HG03469 (cell line): Measurements from ENCODE around the gene WDR73.
"Not testable (repeated sequence)": the region's sequence is repeated elsewhere in the genome, so short reads cannot be mapped to it uniquely, and the experiment has no call there.

Experiments
- ATAC-seq: cut with Tn5 transposase; IDR thresholded peaks from one replicate; pipeline ENCODE4 v1.9.1; 2021; ENCODE audit warnings: mild to moderate bottlenecking, moderate library complexity, moderate number of reproducible peaks; ENCODE audit not compliant: unreplicated experiment

WDR73 gene

DNA sequence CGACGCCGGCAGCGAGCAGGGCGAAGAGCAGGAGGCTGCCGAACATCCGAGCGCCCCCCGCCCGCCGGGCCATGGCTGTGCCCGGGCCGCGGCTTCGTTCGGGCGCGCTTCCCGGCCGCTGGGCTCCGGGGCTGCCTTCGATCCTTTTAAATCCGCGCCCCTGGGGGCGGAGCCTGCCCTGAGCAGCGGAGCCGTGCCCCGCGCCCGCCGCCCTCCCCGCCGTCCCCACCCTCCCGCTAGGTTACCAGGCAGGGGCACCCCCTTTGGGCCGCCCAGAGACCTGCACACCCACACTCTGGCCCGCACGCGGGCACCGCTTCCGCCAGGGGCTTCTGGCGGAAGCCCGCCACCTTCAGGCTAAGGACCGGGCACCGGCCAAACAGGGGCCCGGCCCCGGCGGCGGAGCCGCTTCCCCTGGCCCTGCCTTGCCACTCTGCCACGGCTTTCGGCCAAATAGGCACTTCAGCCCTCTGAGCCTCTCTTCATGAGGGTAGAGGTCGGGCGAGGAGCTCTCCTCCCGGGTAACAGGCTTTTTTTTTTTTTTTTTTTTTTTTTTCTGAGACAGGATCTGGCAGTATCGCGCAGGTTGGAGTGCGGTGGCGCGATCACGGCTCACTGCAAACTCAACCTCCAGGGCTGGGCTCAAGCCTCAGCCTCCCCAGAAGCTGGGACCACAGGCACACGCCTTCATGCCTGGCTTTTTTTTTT lies 4.2 kb upstream of the WDR73 start, which contains the start of gene NMB:
Gene NMB, minus strand, starts transcription at position 120 of the 708 bp plus-strand sequence. Its CDS starts 47 bp downstream, at position 73.
- ATAC-seq = peak; percentile 55

DNA sequence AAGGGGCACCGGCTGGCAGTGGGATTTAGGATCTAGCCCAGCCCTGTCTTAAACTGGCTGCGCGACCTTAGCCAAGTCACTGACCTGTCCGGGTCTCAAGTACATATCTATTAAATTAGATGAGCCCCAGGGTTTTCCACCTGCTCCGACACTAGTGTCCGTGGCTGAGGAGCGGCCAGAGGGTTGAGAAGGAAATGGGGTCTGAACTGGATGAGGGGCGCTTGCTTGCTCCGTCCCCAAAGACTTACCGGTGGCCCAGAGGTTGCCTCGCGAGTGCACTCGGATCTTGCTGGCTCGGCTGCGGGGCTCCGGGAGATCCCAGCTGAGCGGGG lies 3.6 kb upstream of the WDR73 start:
- ATAC-seq = no peak

DNA sequence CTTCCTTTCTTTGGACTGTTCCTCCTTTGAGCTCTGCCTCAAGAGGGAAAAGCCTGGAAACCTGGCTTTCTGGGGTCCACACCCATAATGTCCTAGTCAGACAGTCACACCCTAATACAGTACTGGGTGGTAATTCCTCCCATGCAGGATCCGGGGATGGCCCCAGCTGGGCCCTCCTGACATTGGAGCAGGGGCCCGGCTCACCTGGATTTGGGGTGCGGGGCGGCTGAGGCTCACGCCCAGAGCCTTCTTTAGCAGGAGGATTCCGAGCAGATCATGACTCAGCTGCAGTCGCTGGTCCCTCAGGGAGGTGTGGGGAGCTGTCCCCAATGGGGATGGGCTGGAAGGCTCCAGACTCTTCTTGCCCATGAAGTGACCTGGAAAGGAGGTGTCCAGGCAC lies 2.9 kb upstream of the WDR73 start:
- ATAC-seq = no peak

DNA sequence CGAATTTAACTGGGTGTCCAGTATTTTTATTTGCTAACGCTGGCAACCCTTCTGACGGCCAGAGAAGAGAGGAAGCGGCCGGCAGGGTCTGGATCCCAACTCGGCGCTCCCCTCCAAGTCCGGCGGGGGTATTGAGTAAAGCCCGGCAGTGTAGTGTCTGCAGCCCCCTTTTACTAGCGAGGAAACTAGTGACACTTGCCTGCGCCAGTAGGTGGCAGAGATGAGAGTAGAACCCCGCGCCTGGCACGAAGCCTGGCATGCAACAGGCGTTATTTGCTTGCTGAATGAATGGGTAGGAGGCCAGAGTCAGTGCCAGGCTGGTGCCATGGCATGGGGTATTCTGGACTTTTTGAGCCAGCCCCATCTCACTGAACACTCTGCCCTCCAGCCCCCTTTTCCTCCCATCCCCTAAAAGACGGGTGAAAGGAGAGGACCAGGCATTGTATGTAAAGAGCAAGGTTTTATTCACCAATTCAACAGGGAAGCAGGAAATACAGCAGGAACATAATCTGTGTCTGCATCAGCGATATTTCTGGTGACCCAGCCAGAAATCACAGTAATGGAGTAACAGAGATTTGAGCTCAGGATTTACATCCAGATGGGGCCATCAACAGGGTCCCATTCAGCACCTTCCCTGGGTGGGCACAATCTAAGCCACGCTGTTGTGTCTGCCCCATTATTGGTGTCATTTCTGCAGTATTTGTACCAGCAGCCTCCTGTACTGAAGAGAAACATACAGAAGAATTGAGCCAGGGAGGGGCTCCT lies 788 bp upstream of the WDR73 start:
- no peak for ATAC-seq

DNA sequence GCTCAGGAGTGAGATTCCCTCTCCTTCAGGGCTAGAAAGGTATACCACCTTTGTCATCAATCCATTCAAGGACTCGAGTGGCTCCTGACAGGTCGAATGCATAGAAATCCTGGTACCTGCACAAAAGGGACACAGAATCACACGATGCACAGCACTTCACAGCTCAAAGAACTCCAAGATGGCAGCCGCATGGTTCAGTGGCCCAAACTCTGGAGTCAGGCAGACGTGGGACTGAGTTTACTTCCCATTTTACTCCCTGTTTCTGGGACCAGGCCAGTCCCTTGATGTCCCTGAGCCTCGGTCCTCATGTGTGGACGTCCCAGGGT lies 536 bp downstream of the WDR73 start:
- ATAC-seq = no peak

DNA sequence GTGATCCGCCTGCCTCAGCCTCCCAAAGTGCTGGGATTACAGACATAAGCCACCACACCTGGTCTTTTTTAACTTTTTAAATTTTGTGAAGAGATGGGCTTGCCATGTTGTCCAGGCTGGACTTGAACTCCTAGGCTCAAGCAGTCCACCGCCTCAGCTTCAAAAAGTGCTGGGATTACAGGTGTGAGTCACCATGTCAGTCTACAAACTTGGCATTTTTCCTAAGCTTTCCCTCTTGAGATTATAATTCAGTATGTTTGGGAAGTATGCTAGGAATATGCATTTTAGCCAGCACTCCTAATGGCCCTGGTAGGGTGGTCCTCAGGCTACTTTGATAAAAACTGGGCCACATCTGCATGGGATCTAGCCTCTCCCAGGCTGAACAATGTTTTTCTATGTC lies 4.4 kb downstream of the WDR73 start:
- ATAC-seq = no peak

DNA sequence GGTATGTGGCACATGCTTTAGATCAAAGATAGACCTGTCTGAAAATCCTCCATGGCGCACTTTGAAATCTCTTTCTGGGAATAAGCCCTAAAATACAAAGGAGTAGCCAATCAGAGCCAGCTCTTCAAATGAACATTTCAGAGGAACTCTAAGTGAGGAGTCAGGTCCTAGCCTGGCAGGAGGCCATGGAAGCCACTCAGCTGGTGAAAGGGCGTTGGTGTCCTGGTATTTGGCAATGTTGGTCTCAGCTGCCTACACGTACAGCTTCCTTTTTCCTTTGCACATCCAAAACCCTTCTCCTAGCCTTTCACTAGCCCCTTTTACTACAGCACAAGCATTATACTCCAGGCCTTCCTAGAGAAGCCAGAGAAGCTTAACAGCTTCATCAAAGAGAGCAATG lies 5.5 kb downstream of the WDR73 start:
- ATAC-seq = no peak

DNA sequence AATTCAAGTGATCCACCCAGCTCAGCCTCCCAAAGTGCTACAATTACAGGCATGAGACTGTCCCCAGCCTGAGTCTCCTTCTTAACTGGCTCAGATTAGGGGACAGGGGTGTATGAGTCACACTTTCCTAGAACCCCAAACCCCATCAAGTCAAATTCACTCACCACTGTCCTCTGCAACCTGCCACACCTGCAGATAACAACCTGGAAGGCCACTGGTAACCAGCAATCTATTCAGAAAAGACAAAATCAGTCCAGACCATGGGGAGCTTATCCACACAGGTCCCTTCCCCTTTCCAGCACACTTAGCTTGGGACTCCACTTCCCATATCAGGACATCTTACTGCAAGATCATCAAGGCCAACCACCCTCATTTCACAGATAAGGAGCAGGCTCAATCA lies 6.4 kb downstream of the WDR73 start:
- ATAC-seq = no peak

DNA sequence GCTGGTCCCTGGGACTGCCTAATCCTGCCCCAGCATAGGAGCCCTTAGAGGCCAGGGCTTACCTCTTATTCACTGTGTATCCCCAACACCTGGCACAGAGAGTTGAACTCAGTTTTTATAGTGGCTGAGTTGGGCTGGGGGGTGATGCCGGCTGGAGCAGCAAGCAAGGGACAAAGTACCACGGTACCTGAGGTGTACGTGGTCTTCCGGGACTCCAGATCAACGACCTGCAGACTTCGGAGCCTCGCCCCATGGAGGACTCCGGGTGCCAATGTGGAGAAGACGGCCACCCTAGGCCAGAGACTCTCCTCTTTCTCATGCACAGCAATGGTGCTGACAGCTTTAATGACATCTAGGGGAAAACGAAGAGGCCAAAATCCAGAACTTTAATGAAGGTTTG lies 8.1 kb downstream of the WDR73 start:
- no peak for ATAC-seq

DNA sequence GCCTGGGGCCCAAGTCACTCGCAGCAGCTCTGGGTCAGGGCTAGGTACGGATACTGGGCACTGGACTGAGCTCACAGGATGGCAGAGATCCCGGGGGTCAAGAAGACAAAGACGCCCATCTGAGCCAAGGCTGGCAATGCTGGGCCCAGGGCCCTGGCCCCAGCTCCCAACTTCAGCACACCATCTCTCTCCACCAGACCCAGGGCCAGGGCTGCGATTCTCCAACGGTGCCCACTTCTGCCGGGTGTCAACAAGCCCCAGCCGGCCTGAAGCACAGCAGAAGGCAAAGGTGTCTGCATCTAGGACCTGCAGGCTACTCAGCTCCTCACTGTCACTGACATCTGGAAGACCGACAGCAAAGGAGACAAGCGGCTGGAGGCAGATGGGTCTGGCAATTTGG lies 8.6 kb downstream of the WDR73 start:
- no peak for ATAC-seq

DNA sequence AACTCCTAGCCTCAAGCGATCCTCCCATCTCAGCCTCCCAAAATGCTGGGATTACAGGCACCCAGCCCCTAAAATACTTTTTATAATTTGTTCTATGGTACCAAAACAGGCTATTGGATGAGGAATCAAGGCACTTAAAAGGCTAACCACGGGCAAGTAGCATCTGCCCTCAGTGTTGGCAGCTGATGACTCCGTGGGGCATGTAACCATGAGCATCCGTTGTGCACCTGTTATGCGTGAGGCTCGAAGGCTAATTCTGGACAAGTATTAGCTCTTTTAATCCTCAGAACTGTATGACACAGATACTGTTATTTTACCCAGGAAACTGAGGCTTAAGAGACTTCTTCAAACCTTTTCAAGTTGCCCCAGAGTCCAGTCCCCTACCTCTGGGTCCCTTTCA lies 10.2 kb downstream of the WDR73 start:
- no peak for ATAC-seq

DNA sequence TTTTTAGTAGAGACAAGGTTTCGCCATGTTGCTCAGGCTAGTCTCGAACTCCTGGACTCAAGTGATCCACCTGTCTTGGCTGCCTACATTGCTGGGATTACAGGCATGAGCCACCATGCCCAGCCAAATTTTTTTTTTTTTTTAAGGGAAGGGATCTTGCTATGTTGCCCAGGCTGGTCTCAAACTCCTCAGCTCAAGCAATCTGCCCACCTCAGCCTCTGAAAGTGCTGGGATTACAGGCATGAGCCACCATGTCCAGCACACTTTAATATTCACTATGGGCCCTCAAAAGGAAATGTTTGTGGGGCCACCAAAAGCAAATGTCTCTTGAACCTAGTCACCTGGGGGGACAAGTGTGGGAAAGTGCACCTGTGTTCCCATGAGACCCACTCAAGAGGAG lies 11.4 kb downstream of the WDR73 start:
- not testable (repeated sequence) for ATAC-seq

DNA sequence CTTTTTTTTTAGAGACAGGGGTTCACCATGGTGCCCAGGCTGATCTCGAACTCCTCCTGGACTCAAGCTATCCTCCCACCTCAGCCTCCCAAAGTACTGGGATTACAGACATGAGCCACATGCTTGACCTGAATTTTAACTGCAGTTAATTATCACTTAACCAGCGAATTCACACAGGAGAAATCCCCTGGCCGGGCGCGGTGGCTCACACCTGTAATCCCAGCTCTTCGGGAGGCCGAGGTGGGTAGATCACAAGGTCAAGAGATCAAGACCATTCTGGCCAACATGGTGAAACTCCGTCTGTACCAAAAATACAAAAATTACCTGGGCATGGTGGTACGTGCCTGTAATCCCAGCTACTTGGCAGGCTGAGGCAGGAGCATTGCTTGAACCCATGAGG lies 12.2 kb downstream of the WDR73 start:
- ATAC-seq = not testable (repeated sequence)

DNA sequence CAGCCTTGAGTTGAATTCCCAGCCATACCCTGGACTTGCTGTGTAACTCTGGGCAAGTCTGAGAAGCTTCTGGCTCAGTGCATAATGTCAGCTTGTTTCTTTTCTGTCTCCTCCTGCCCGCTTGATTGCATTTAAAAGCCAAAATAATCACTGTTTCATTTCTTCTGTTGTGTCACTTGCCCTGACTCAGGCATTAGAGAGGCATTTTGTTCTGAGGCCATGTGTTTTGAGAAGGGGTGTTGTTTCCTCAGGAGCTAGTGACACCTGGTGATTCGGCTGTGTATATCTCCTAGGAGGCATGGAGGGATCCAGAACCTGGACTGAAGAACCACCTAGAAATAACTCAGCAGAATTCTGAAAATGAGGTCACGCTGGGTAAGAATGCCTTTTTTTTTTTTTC lies 16.0 kb downstream of the WDR73 start:
- no peak for ATAC-seq

DNA sequence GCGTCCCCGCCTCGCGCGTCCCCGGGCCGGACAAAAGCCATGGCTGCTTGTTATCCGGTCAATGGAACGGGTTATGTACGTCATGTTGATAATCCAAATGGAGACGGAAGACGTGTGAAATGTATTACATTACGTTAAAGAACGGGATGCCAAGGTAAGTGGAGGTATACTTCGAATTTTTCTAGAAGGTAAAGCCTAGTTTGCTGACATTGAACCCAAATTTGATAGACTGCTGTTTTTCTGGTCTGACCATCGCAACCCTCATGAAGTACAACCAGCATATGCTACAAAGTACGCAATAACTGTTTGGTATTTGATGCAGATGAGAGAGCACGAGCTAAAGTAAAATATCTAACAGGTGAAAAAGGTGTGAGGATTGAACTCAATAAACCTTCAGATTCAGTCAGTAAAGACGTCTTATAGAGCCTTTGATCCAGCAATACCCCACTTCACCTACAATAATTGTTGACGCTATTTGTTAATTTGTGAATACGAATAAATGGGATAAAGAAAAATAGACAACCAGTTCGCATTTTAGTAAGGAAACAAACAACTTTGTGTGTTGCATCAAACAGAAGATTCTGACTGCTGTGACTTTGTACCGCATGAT lies 19.8 kb downstream of the WDR73 start:
- no peak for ATAC-seq

DNA sequence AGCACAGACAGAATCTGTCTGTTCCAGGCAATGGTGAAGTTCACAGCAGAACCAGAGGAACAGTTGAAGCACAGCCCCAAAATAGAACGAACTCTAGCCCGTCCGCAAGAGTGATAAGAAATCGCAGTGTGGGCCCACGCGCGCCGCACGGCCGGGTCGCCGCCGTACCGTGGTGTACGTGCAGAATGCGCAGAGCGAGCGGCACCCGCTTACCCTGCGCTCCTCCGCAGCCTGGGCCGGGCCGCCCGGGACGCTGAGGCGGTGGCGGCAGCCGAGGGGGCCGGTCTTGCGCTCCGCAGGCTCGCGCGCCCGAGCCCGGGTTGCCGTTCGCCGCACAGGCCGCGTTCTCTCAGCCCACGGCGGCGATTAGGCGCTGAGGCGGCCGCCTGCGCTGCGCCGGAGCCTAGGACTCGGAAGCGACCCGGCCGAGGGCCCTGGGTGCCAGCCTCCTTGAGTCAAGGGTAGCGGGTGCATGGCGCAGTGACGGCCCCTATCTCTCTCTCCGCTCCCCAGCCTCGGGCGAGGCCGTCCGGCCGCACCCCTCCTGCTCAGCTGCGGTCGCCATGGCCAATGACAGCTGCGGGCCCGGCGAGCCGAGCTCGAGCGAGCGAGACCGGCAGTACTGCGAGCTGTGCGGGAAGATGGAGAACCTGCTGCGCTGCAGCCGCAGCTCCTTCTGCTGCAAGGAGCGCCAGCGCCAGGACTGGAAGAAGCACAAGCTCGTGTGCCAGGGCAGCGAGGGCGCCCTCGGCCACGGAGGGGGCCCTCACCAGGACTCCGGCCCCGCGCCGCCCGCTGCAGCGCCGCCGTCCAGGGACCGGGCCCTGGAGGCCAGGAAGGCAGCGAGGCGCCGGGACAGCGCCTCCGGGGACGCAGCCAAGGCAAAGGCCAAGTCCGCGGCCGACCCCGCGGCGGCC lies 20.5 kb downstream of the WDR73 start:
- peak; percentile 30 for ATAC-seq

DNA sequence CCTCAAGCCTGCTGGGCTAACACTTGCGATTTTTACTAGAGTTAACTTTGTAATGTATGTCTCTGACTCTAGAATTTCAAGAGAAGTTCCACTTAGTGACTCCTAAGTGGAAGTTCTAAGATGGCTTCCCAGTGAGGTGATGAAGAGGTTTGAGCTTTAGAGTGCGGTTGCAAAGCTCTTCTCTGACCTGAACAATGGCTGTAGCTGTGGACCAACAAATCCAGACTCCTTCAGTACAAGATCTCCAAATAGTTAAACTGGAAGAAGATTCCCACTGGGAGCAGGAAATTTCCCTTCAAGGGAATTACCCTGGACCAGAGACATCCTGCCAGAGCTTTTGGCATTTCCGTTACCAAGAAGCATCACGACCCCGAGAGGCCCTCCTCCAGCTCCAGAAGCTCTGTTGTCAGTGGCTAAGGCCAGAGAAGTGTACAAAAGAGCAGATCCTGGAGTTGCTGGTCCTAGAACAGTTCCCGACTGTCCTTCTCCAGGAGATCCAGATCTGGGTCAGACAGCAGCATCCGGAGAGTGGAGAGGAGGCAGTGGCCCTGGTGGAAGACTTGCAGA lies 22.3 kb downstream of the WDR73 start:
- ATAC-seq = no peak

DNA sequence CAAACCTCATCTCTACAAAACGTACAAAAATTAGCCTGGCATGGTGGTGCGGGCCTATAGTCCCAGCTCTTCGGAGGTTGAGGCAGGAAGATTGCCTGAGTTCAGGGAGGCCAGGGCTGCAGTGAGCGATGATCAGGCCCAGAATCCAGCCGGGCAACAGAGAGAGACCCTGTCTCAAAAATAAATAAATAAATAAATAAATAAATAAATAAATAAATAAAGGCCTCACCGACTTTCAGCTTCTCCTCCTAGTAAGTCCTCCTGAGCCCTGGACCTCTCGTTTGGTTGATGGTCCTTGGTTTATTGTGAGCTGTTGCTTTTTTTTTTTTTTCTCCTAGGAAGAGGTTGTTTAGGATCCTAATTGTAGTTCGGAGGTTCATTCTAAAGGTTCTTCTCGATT lies 25.1 kb downstream of the WDR73 start:
- no peak for ATAC-seq

DNA sequence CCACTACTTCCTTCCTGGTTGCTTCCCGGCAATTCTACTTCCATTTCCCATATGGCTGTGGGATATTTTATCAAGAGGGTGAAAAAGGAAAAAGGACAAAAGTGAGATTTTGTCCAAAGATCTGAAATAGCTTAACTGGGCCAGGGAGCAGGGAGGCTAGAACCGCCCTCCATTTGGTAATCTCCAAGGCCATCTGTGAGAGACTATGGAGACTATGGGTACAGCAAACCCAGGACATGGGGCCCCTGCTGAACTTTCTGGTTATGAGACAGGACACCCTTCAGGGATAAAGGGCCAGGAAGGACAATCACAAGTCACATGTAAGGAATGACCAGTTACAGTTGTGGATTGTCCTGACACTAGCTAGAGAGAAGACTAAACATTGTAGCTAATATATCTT lies 29.0 kb downstream of the WDR73 start:
- ATAC-seq = no peak

DNA sequence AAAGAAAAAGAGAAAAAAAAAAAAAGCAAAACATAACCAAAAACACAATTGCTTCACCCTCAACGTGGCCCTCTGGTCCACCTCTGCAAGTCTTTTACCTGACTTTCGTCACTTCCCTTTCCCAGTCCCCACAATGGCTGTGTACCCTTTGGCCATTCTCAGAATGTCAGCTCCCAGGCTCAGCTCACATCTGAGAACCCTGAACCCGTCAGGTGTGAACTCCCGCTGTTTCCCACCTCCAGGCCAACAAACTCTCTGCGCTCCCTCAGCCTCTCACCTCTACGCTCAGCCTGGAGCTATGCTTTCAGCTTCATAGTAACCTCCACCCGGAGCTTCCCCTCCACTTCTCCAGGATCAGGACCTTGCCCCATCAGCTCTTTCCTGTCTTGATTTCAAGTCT lies 29.7 kb downstream of the WDR73 start:
- ATAC-seq = no peak
